Esophagus muscularis mucosa (tissue), 4 donors: ENCODE results near the gene CCDC141. TPM values are rescaled to one million over a fixed set of nuclear protein-coding genes. Genes with fewer than 3 reads are reported as not detected.

Source experiments
- DNase-seq: peaks from one replicate; pipeline ENCODE4 v3.0.0-alpha.2; 2017; ENCODE audit errors: extremely low spot score
- H3K27ac ChIP-seq, 4 donors: fragments of 200-600 bp; sonication (generic); replicated peaks in 1 of 4; 1 replicate in 3 of 4; 2 replicates in 1 of 4; pipeline ENCODE4 v1.5.1; 2016 to 2019; ENCODE audit warnings: mild to moderate bottlenecking in 1 of 4
- H3K27me3 ChIP-seq, 4 donors: fragments of 200-600 bp; sonication (generic); one replicate each; pipeline versions ENCODE4 v1.5.1 to v1.6.0; 2016 to 2019
- H3K36me3 ChIP-seq, 4 donors: fragments of 200-600 bp; sonication (generic); one replicate each; pipeline ENCODE4 v1.5.1; 2016 to 2019
- H3K4me1 ChIP-seq, 4 donors: fragments of 200-600 bp; sonication (generic); one replicate each; pipeline ENCODE4 v1.5.1; 2016 to 2019
- H3K4me3 ChIP-seq, 4 donors: fragments of 200-600 bp; sonication (generic); 1 replicate in 2 of 4; 2 replicates in 2 of 4; pipeline ENCODE4 v1.5.1; 2016 to 2019; ENCODE audit warnings: mild to moderate bottlenecking in 4 of 4, moderate library complexity in 1 of 4
- H3K9me3 ChIP-seq, 4 donors: fragments of 200-600 bp; sonication (generic); 1 replicate in 3 of 4; 2 replicates in 1 of 4; pipeline ENCODE4 v1.5.1; 2016 to 2019
- CTCF ChIP-seq, 3 experiments: fragments of 200-600 bp in 2 of 3; fragments of 450-650 bp in 1 of 3; sonication (generic) in 2 of 3; IDR thresholded peaks; one replicate each; pipeline ENCODE4 v1.5.1; 2017 to 2019; ENCODE audit warnings: antibody characterized with exemption in 3 of 3, mild to moderate bottlenecking in 2 of 3, moderate library complexity in 1 of 3
- EP300 ChIP-seq: sonication (generic); formaldehyde crosslinking; IDR thresholded peaks from one replicate; pipeline ENCODE4 v1.6.1; 2017; ENCODE audit warnings: antibody characterized with exemption
- POLR2A ChIP-seq: fragments of 450-650 bp; IDR thresholded peaks from one replicate; pipeline ENCODE4 v1.6.1; 2017; ENCODE audit warnings: antibody characterized with exemption, moderate library complexity, mild to moderate bottlenecking, low read depth
- POLR2AphosphoS5 ChIP-seq, 2 donors: sonication (generic); formaldehyde crosslinking; IDR thresholded peaks; one replicate each; pipeline ENCODE4 v1.6.1; 2017; ENCODE audit warnings: antibody characterized with exemption in 2 of 2
- WGBS: methylation state at CpG from one replicate; pipeline ENCODE4 v1.1.5; 2018; 5-methylcytosine and 5-hydroxymethylcytosine counted together
- intact Hi-C: fragments of 100-400 bp; cut with DNase I; formaldehyde crosslinking; loops from one replicate; pipeline ENCODE4 v1.15.1; 2023
- total RNA-seq, 4 donors: library from RNA; depleted of rRNA; stranded (reverse); fragments of >200 nt; gene quantifications; one replicate each; pipeline versions ENCODE4 v1.1.0 to v1.2.1, GENCODE V29; 2016

Gene CCDC141
- total RNA-seq, 4 donors from 2014 or later, result 2.7 to 8.7 (median 4.1) TPM

- peaks cover 0 to 55% (median 0%) of the 10 kb centered on the region in 4 donors for H3K36me3 ChIP-seq
- DNase-seq, result no peak
- H3K4me3 ChIP-seq, result no peak overlapping the region
- H3K27me3 ChIP-seq, result no peaks in the 10 kb centered on the region
- intact Hi-C loops, result no loop called here
- TF ChIP-seq EP300 (no peak), POLR2A (no peak), POLR2AphosphoS5 (IDR thresholded peaks at IDR 0.05) (no peak), CTCF (IDR thresholded peaks at IDR 0.05) (no peak)
- H3K9me3 ChIP-seq, result no peaks in the 10 kb centered on the region
- peaks cover 0 to 5% (median 0%) of the 10 kb centered on the region in 4 donors for H3K4me1 ChIP-seq
- WGBS, result 76% methylated on average over 2 of the region's 2 CpGs
- H3K27ac ChIP-seq, result no peak overlapping the region
Observed at GRCh38 chr2:178805457-178805856, 244.5 kb downstream of the CCDC141 start.

- intact Hi-C loops, result no loop called here
- WGBS, result 56% methylated on average over 3 of the region's 3 CpGs
- no peaks in the 10 kb centered on the region for H3K9me3 ChIP-seq
- no peak for TF ChIP-seq POLR2AphosphoS5 (IDR thresholded peaks at IDR 0.05)
- TF ChIP-seq CTCF (IDR thresholded peaks at IDR 0.05), result peak in 1 of 3 experiments; percentile 46
- H3K4me1 ChIP-seq, result peaks cover 0 to 5% (median 0%) of the 10 kb centered on the region in 4 donors
- H3K4me3 ChIP-seq, result no peak overlapping the region
- no peak overlapping the region for H3K27ac ChIP-seq
- H3K36me3 ChIP-seq, result peaks cover 0 to 61% (median 0%) of the 10 kb centered on the region in 4 donors
- no peak for DNase-seq
- H3K27me3 ChIP-seq, result no peaks in the 10 kb centered on the region
Observed at GRCh38 chr2:178804791-178805190, 245.1 kb downstream of the CCDC141 start.

- 90% methylated on average over 7 of the region's 7 CpGs for WGBS
- Histone ChIP-seq H3K27ac (no peak overlapping the region), H3K4me3 (no peak overlapping the region), H3K4me1 (no peaks in the 10 kb centered on the region), H3K27me3 (no peaks in the 10 kb centered on the region), H3K9me3 (no peaks in the 10 kb centered on the region), H3K36me3 (peaks cover 0 to 95% (median 0%) of the 10 kb centered on the region in 4 donors)
- TF ChIP-seq EP300 (no peak), POLR2A (no peak), CTCF (IDR thresholded peaks at IDR 0.05) (no peak), POLR2AphosphoS5 (IDR thresholded peaks at IDR 0.05) (no peak)
- no peak for DNase-seq
- intact Hi-C loops, result no loop called here
Observed at GRCh38 chr2:178800510-178800909, 249.4 kb downstream of the CCDC141 start.

- H3K27ac ChIP-seq, result no peak overlapping the region
- WGBS, result 97% methylated on average over 15 of the region's 19 CpGs
- TF ChIP-seq POLR2AphosphoS5 (IDR thresholded peaks at IDR 0.05) (no peak), CTCF (IDR thresholded peaks at IDR 0.05) (no peak), POLR2A (no peak), EP300 (no peak)
- no peak for DNase-seq
- H3K9me3 ChIP-seq, result no peaks in the 10 kb centered on the region
- H3K4me1 ChIP-seq, result no peaks in the 10 kb centered on the region
- H3K4me3 ChIP-seq, result no peak overlapping the region
- no peaks in the 10 kb centered on the region for H3K27me3 ChIP-seq
- intact Hi-C loops, result no loop called here
- peaks cover 0 to 92% (median 0%) of the 10 kb centered on the region in 4 donors for H3K36me3 ChIP-seq
Observed at GRCh38 chr2:178799305-178799704, 250.6 kb downstream of the CCDC141 start.

GRCh38 chr2:178796079-178796677 lies 253.8 kb downstream of the CCDC141 start:
- no peak for TF ChIP-seq EP300
- TF ChIP-seq CTCF (IDR thresholded peaks at IDR 0.05), result peak; percentile 51 to 65 (median 62)
- H3K27me3 ChIP-seq, result no peaks in the 10 kb centered on the region
- H3K36me3 ChIP-seq, result peaks cover 0 to 92% (median 0%) of the 10 kb centered on the region in 4 donors
- no peak overlapping the region for H3K4me3 ChIP-seq
- H3K9me3 ChIP-seq, result no peaks in the 10 kb centered on the region
- intact Hi-C loops, result no loop called here
- H3K4me1 ChIP-seq, result no peaks in the 10 kb centered on the region
- WGBS, result 91% methylated on average over 2 of the region's 2 CpGs
- H3K27ac ChIP-seq, result no peak overlapping the region
- DNase-seq, result no peak
